ENCODE results near the gene LRRC70.

GRCh38 chr5:62607615-62608014 is 29.0 kb downstream of the LRRC70 start:
- TF ChIP-seq CTCF (IDR thresholded peaks at IDR 0.05) (no peak), POLR2A (IDR thresholded peaks at IDR 0.05) (no peak)

Data from esophagus squamous epithelium (tissue), 4 donors.